NCI-H2029 treated with DMSO at 0.1 percent for 48 hours (cell line): ENCODE results near the gene ZFYVE28.
"Not testable (repeated sequence)": the region's sequence is repeated elsewhere in the genome, so short reads cannot be mapped to it uniquely, and the experiment has no call there.

ENCODE experiments used
- DNase-seq: peaks from one replicate; lab custom pipeline; 2025; lab: John Stamatoyannopoulos, UW

ZFYVE28 gene

GRCh38 chr4:2390146-2390545 is 28.3 kb downstream of the ZFYVE28 start:
- DNase-seq = no peak

GRCh38 chr4:2389691-2390090 is 28.8 kb downstream of the ZFYVE28 start:
- DNase-seq = no peak

- no peak for DNase-seq
These were observed 29.8 kb downstream of the ZFYVE28 start for GRCh38 chr4:2388429-2389182.

GRCh38 chr4:2387829-2388228 is 30.6 kb downstream of the ZFYVE28 start:
- DNase-seq = no peak

- DNase-seq = no peak
These were observed 31.2 kb downstream of the ZFYVE28 start for GRCh38 chr4:2387218-2387617.

- no peak for DNase-seq
These were observed 31.7 kb downstream of the ZFYVE28 start for GRCh38 chr4:2386717-2387116.

- no peak for DNase-seq
These were observed 32.9 kb downstream of the ZFYVE28 start for GRCh38 chr4:2385516-2385915.

- DNase-seq = no peak
These were observed 34.2 kb downstream of the ZFYVE28 start for GRCh38 chr4:2384245-2384644.

- no peak for DNase-seq
These were observed 34.7 kb downstream of the ZFYVE28 start for GRCh38 chr4:2383760-2384159.

GRCh38 chr4:2383220-2383631 is 35.2 kb downstream of the ZFYVE28 start:
- not testable (repeated sequence) for DNase-seq

GRCh38 chr4:2382769-2383202 is 35.7 kb downstream of the ZFYVE28 start:
- DNase-seq = not testable (repeated sequence)

GRCh38 chr4:2380589-2380988 is 37.9 kb downstream of the ZFYVE28 start:
- not testable (repeated sequence) for DNase-seq

- no peak for DNase-seq
These were observed 39.5 kb downstream of the ZFYVE28 start for GRCh38 chr4:2378898-2379297.

GRCh38 chr4:2378401-2378800 is 40.0 kb downstream of the ZFYVE28 start:
- no peak for DNase-seq

- DNase-seq = no peak
These were observed 41.2 kb downstream of the ZFYVE28 start for GRCh38 chr4:2377241-2377640.

- DNase-seq = no peak
These were observed 43.0 kb downstream of the ZFYVE28 start for GRCh38 chr4:2375427-2375826.

GRCh38 chr4:2373532-2373931 is 44.9 kb downstream of the ZFYVE28 start:
- no peak for DNase-seq

GRCh38 chr4:2372488-2373030 is 45.9 kb downstream of the ZFYVE28 start:
- DNase-seq = no peak

GRCh38 chr4:2371765-2372487 is 46.5 kb downstream of the ZFYVE28 start:
- no peak for DNase-seq

GRCh38 chr4:2370597-2371320 is 47.7 kb downstream of the ZFYVE28 start:
- no peak for DNase-seq

GRCh38 chr4:2368746-2369437 is 49.6 kb downstream of the ZFYVE28 start:
- DNase-seq = no peak

GRCh38 chr4:2367626-2368025 is 50.8 kb downstream of the ZFYVE28 start:
- DNase-seq = no peak
